ENCODE data around the gene PTPRN2. TPM values are rescaled to one million over a fixed set of nuclear protein-coding genes. Genes with fewer than 3 reads are reported as not detected.

Gene PTPRN2
- total and polyA plus RNA-seq, 9 of the 15 experiments (the other 6 are each of a cell fraction or from before 2014, with no cell fraction given), result not detected

DNA sequence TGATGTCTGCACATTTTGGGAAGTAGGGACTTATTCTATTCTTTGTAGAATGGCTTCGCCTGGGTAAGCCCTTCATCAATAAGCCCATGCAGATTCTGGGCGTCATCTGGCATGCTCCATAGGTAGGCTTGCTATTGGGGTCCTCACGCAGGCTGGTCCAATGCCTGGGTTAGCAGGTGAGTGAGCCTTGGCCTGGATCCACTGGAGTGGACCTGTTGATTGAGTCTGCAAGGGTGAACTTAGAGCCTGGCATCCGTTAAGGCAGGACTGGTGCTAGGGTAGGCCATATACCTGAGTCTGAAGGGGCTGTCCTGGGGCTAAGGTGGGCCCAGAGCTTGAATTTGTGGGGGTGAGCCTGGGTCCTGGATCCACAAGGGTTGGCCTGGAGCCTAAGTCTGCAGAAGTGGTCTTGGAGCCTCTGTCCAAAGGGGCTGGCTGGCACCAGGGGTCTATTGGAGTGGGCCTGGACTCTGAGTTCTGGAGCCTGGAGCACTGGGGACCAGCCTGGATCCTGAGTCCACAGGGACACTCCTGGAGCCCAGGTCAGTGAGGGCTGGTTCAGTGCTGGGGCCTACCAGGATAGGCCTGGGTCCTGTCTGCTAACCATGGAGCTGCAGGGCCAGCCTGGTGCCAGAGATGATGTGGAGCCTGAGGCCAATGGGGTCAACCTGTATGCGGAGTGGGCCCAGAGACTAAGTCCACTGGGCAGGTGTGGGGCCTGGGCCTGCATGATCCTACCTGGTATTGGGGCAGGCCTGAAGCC, 297.7 kb downstream of the PTPRN2 start:
- Histone ChIP-seq H3K27ac (ENCODE audit: extremely low read depth, low read depth, low read length) (no peak overlapping the region), H3K4me1 (replicated peaks in 1 of 2; ENCODE audit: control insufficient read depth in 2 of 2, insufficient read depth in 2 of 2, low read length in 2 of 2) (no peaks in the 10 kb centered on the region), H3K27me3 (ENCODE audit: control insufficient read depth in 2 of 2, insufficient read depth in 2 of 2, low read length in 2 of 2) (peaks cover 0 to 5% of the 10 kb centered on the region in 2 experiments; a peak in 1 of 5 replicates), H3K9ac (ENCODE audit: insufficient read depth in 1 of 2, low read depth in 2 of 2, low read length in 2 of 2) (no peak overlapping the region), H3K9me1 (ENCODE audit: control insufficient read depth, insufficient read depth, low read length) (no peaks in the 10 kb centered on the region), H4K20me1 (replicated peaks; ENCODE audit: control insufficient read depth, insufficient read depth, low read length) (no peaks in the 10 kb centered on the region), H3K79me2 (ENCODE audit: control insufficient read depth, insufficient read depth, low read length) (no peaks in the 10 kb centered on the region), H3K36me3 (ENCODE audit: control insufficient read depth, insufficient read depth, low read length) (no peaks in the 10 kb centered on the region), H3K9me3 (replicated peaks; ENCODE audit: control insufficient read depth, insufficient read depth, low read depth, low read length) (no peaks in the 10 kb centered on the region; the same call in 1 of the 2 replicates), H2AFZ (ENCODE audit: low read depth, low read length) (no peak overlapping the region), H3K4me2 (ENCODE audit: insufficient read depth, low read length) (no peak overlapping the region), H3K4me3 (no peak overlapping the region)
- BruUV-seq (replicated peaks), result no TSS peak
- ChIA-PET POLR2A (no interaction called here), CTCF (ENCODE audit: low intra/inter-chr PET ratio) (no interaction called here)
- TF ChIP-seq, protein P1, sequence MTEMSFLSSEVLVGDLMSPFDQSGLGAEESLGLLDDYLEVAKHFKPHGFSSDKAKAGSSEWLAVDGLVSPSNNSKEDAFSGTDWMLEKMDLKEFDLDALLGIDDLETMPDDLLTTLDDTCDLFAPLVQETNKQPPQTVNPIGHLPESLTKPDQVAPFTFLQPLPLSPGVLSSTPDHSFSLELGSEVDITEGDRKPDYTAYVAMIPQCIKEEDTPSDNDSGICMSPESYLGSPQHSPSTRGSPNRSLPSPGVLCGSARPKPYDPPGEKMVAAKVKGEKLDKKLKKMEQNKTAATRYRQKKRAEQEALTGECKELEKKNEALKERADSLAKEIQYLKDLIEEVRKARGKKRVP (CRISPR knock-in tag; IDR thresholded peaks at IDR 0.05), result no peak
- no peak for TF ChIP-seq ZNF76 (CRISPR knock-in tag; IDR thresholded peaks at IDR 0.05; ENCODE audit: borderline replicate concordance)
- no peak for TF ChIP-seq TEAD4 (IDR thresholded peaks at IDR 0.05; ENCODE audit: low read length)
- no peak for TF ChIP-seq TEAD4 (CRISPR knock-in tag; IDR thresholded peaks at IDR 0.05; ENCODE audit: borderline replicate concordance)
- FAIRE-seq (no peak), DNase-seq (ENCODE audit: extremely low read depth in 1 of 4, low spot score in 3 of 4) (no peak), ATAC-seq (no peak)
- 8% methylated on average over 5 of the region's 5 CpGs for WGBS (ENCODE audit: insufficient coverage, low coverage, missing lambda C conversion rate)
- intact Hi-C loops (cut with micrococcal nuclease) (no loop called here), in situ Hi-C loops (cut with MboI) (no loop called here)
